K562 (cell line): ENCODE measurements around the gene TBC1D12. TPM values are rescaled to one million over a fixed set of nuclear protein-coding genes. Genes with fewer than 3 reads are reported as not detected.

Source experiments
- BCOR ChIP-seq: fragments of 450-650 bp; IDR thresholded peaks from 2 replicates; pipeline ENCODE4 v1.6.1; 2016
- DMBX1 ChIP-seq: fragments of 250-450 bp; sonication (Bioruptor Pico); IDR thresholded peaks from 2 replicates; pipeline ENCODE4 v1.8.0; 2022; ENCODE audit warnings: inconsistent platforms, mild to moderate bottlenecking, moderate library complexity, borderline replicate concordance
- EHMT2 ChIP-seq: fragments of 450-650 bp; IDR thresholded peaks from 2 replicates; pipeline ENCODE4 v1.6.1; 2018; ENCODE audit warnings: antibody characterized with exemption
- EP300 ChIP-seq: IDR thresholded peaks from 2 replicates; pipeline ENCODE4 v1.6.1; 2012; ENCODE audit warnings: low read length, improper control_type of control experiment
- FOXA3 ChIP-seq, 2 experiments: fragments of 450-650 bp in 1 of 2; sonication (generic) in 1 of 2; formaldehyde crosslinking; IDR thresholded peaks in 1 of 2; conservative IDR thresholded peaks in 1 of 2; 2 replicates each; pipeline versions ENCODE4 v1.4.0 to v1.8.0; 2020 to 2022; ENCODE audit warnings: mild to moderate bottlenecking in 2 of 2, missing genetic modification reagents in 1 of 2
- HIVEP1 ChIP-seq: fragments of 250-450 bp; sonication (Bioruptor Pico); IDR thresholded peaks from 2 replicates; pipeline ENCODE4 v1.4.0; 2020; ENCODE audit warnings: mild to moderate bottlenecking
- HNRNPLL ChIP-seq: fragments of 200-400 bp; formaldehyde crosslinking; IDR thresholded peaks from 2 replicates; pipeline ENCODE4 v1.6.1; 2017; ENCODE audit warnings: low read length, low read depth, mild to moderate bottlenecking; ENCODE audit not compliant: poor library complexity, severe bottlenecking
- IRF2 ChIP-seq: sonication (generic); formaldehyde crosslinking; IDR thresholded peaks from 2 replicates; pipeline ENCODE4 v1.8.1; 2022; ENCODE audit warnings: mild to moderate bottlenecking, missing genetic modification reagents
- MAFK ChIP-seq: IDR thresholded peaks from 2 replicates; pipeline ENCODE4 v1.6.1; 2011; ENCODE audit warnings: low read length, improper control_type of control experiment
- MIER1 ChIP-seq: fragments of 450-650 bp; IDR thresholded peaks from 2 replicates; pipeline ENCODE4 v1.6.1; 2016; ENCODE audit warnings: antibody characterized with exemption, mild to moderate bottlenecking, low read depth
- MTA3 ChIP-seq: fragments of 450-650 bp; formaldehyde crosslinking; IDR thresholded peaks from 2 replicates; pipeline ENCODE4 v1.6.1; 2017; ENCODE audit warnings: mild to moderate bottlenecking, borderline replicate concordance
- NBN ChIP-seq: fragments of 450-650 bp; IDR thresholded peaks from 2 replicates; pipeline ENCODE4 v1.6.1; 2016; ENCODE audit warnings: low read depth, mild to moderate bottlenecking
- NFIX ChIP-seq: fragments of 250-450 bp; sonication (Bioruptor Pico); IDR thresholded peaks from 2 replicates; pipeline ENCODE4 v1.4.0; 2020; ENCODE audit warnings: low read depth, mild to moderate bottlenecking, moderate library complexity
- NFYB ChIP-seq: IDR thresholded peaks from 2 replicates; pipeline ENCODE4 v1.6.1; 2011; ENCODE audit warnings: mild to moderate bottlenecking, moderate library complexity; ENCODE audit not compliant: insufficient read length; ENCODE audit errors: extremely low read depth
- PML ChIP-seq: IDR thresholded peaks from 2 replicates; pipeline ENCODE4 v1.6.1; 2012; ENCODE audit warnings: low read length, inconsistent platforms
- SREBF1 ChIP-seq: fragments of 150-350 bp; IDR thresholded peaks from 2 replicates; pipeline ENCODE4 v1.6.1; 2014; ENCODE audit warnings: antibody characterized with exemption, low read depth, low read length, borderline replicate concordance
- TAF15 ChIP-seq: fragments of 200-400 bp; formaldehyde crosslinking; IDR thresholded peaks from 2 replicates; pipeline ENCODE4 v1.6.1; 2017; ENCODE audit warnings: mild to moderate bottlenecking, low read depth, low read length, moderate library complexity
- TRIM28 ChIP-seq: fragments of 450-650 bp; IDR thresholded peaks from 2 replicates; pipeline ENCODE4 v1.6.1; 2017
- ZNF146 ChIP-seq: IDR thresholded peaks from one replicate; pipeline ENCODE4 v1.6.1; 2018; ENCODE audit warnings: missing compliant biosample characterization; ENCODE audit not compliant: unreplicated experiment
- ZNF3 ChIP-seq: fragments of 250-450 bp; sonication (Bioruptor Pico); IDR thresholded peaks from 2 replicates; pipeline ENCODE4 v1.5.0; 2021; ENCODE audit warnings: mild to moderate bottlenecking, moderate library complexity
- ZNF311 ChIP-seq: fragments of 250-450 bp; sonication (Bioruptor Pico); IDR thresholded peaks from 2 replicates; pipeline ENCODE4 v1.4.0; 2020; ENCODE audit warnings: mild to moderate bottlenecking, moderate library complexity
- ZNF431 ChIP-seq: sonication (generic); formaldehyde crosslinking; IDR thresholded peaks from 2 replicates; pipeline ENCODE4 v1.8.0; 2022; ENCODE audit warnings: mild to moderate bottlenecking, missing genetic modification reagents
- ZNF76 ChIP-seq: fragments of 250-450 bp; sonication (Bioruptor Pico); IDR thresholded peaks from 2 replicates; pipeline ENCODE4 v1.4.0; 2020; ENCODE audit warnings: mild to moderate bottlenecking, moderate library complexity, borderline replicate concordance
- ZNF780A ChIP-seq: fragments of 250-450 bp; sonication (Bioruptor Pico); IDR thresholded peaks from 2 replicates; pipeline ENCODE4 v1.5.0; 2021; ENCODE audit warnings: mild to moderate bottlenecking
- polyA plus RNA-seq, 8 experiments: library from polyadenylated mRNA; depleted of rRNA in 4 of 8; stranded (reverse) in 5 of 8; unstranded in 3 of 8; fragments of >200 nt; fragmentation: Nextera tagmentation in 2 of 8; fragmentation: Illumina TruSeq in 1 of 8; extraction: Ambion mirVana in 2 of 8; extraction: Trizol in 1 of 8; gene quantifications; 2 replicates each; pipeline versions ENCODE4 v1.2.1 to v1.2.3, GENCODE V29; 2011 to 2014; ENCODE audit warnings: inconsistent platforms in 1 of 8, missing spikeins in 1 of 8
- total RNA-seq, 7 experiments: library from RNA; depleted of rRNA in 6 of 7; stranded (reverse); fragments of >200 nt in 6 of 7; fragmentation: Illumina TruSeq in 2 of 7; extraction: Trizol in 2 of 7; gene quantifications; 2 replicates each; pipeline versions ENCODE4 v1.2.1 to v1.2.3, GENCODE V29; 2011 to 2021; ENCODE audit warnings: low replicate concordance in 1 of 7
- TF ChIP-seq, protein P1 (sequence below): sonication (generic); formaldehyde crosslinking; IDR thresholded peaks from 2 replicates; pipeline ENCODE4 v1.8.0; 2022; ENCODE audit warnings: mild to moderate bottlenecking, missing genetic modification reagents, borderline replicate concordance
- TF ChIP-seq, protein P2 (sequence below): fragments of 200-800 bp; sonication (Bioruptor generic); IDR thresholded peaks from 2 replicates; pipeline ENCODE4 v1.6.1; 2017; ENCODE audit warnings: missing genetic modification characterization, missing compliant biosample characterization
- TF ChIP-seq, protein P3 (sequence below): fragments of 250-450 bp; sonication (Bioruptor Pico); IDR thresholded peaks from 2 replicates; pipeline ENCODE4 v1.4.0; 2020

The TBC1D12 gene
- total and polyA plus RNA-seq, 9 of the 15 experiments (the other 6 are each of a cell fraction or from before 2014, with no cell fraction given), result 2.1 to 6.7 (median 3.9) TPM

DNA sequence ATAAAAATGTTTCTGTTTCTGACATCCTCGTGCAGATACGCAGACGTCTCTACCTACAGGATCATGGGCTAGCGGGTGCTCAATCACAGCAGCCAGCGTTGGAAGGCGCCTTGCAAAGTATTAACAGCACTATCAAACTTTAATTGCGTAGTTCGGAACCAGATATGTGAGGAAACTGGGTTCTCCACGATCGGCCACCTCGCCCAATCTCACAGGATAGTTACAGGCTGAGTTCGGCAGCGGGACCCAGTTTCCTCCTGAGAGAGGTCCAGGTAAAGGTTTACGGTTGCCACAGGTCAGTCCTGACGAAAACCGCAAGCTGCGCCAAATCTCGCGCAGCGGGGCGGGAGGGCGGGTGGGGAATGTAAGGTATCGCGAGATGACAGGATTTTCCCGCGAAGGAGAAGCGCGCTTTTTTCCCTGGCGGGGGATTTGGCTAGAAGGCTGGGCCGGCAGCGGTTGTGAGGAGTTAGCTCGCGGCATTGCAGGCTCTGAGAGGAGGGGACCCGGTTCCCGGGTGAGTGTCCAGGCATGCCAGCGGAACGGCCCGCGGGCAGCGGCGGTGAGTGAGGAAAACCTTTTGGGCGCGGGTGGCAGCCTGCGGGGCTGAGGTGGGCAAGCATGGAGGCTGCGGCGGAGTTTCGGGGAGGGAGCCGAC lies 143.2 kb downstream of the TBC1D12 start, which contains the start of gene HELLS (continued):
- TF ChIP-seq, protein P1, sequence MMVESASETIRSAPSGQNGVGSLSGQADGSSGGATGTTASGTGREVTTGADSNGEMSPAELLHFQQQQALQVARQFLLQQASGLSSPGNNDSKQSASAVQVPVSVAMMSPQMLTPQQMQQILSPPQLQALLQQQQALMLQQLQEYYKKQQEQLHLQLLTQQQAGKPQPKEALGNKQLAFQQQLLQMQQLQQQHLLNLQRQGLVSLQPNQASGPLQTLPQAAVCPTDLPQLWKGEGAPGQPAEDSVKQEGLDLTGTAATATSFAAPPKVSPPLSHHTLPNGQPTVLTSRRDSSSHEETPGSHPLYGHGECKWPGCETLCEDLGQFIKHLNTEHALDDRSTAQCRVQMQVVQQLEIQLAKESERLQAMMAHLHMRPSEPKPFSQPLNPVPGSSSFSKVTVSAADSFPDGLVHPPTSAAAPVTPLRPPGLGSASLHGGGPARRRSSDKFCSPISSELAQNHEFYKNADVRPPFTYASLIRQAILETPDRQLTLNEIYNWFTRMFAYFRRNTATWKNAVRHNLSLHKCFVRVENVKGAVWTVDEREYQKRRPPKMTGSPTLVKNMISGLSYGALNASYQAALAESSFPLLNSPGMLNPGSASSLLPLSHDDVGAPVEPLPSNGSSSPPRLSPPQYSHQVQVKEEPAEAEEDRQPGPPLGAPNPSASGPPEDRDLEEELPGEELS, result no peak
- TF ChIP-seq ZNF3 (no peak), MAFK (no peak), TRIM28 (no peak), BCOR (0 out of 2 replicates have a peak, but pooled peaks have one; percentile 10), MTA3 (no peak), EP300 (no peak), NFIX (CRISPR knock-in tag) (no peak), ZNF431 (CRISPR knock-in tag) (no peak), IRF2 (CRISPR knock-in tag) (no peak), HNRNPLL (peak; percentile 73), TAF15 (no peak), NFYB (no peak), MIER1 (no peak), DMBX1 (no peak), ZNF146 (no peak), ZNF76 (CRISPR knock-in tag) (no peak), SREBF1 (no peak), PML (peak; percentile 50; the same call in 1 of the 2 replicates), EHMT2 (no peak), ZNF780A (CRISPR knock-in tag) (no peak), ZNF311 (CRISPR knock-in tag) (no peak), HIVEP1 (CRISPR knock-in tag) (no peak), FOXA3 (CRISPR knock-in tag; conservative IDR thresholded peaks at IDR 0.05 in 1 of 2, IDR thresholded peaks at IDR 0.05 in 1 of 2) (no peak), NBN (no peak)
- TF ChIP-seq, protein P2, sequence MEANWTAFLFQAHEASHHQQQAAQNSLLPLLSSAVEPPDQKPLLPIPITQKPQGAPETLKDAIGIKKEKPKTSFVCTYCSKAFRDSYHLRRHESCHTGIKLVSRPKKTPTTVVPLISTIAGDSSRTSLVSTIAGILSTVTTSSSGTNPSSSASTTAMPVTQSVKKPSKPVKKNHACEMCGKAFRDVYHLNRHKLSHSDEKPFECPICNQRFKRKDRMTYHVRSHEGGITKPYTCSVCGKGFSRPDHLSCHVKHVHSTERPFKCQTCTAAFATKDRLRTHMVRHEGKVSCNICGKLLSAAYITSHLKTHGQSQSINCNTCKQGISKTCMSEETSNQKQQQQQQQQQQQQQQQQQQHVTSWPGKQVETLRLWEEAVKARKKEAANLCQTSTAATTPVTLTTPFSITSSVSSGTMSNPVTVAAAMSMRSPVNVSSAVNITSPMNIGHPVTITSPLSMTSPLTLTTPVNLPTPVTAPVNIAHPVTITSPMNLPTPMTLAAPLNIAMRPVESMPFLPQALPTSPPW, result peak; percentile 89
- TF ChIP-seq, protein P3, sequence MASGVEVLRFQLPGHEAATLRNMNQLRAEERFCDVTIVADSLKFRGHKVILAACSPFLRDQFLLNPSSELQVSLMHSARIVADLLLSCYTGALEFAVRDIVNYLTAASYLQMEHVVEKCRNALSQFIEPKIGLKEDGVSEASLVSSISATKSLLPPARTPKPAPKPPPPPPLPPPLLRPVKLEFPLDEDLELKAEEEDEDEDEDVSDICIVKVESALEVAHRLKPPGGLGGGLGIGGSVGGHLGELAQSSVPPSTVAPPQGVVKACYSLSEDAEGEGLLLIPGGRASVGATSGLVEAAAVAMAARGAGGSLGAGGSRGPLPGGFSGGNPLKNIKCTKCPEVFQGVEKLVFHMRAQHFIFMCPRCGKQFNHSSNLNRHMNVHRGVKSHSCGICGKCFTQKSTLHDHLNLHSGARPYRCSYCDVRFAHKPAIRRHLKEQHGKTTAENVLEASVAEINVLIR, result no peak
